ENCODE data around the gene CACNA2D3. TPM values are rescaled to one million over a fixed set of nuclear protein-coding genes. Genes with fewer than 3 reads are reported as not detected.

Gene CACNA2D3
- total RNA-seq, 1 donor from 2014 or later: 0.70 TPM

- Histone ChIP-seq H3K4me2 (ENCODE audit: low read length) (no peak overlapping the region), H3K9ac (ENCODE audit: low read length) (no peak overlapping the region), H4K20me1 (ENCODE audit: insufficient read depth, low read length) (no peaks in the 10 kb centered on the region), H2AFZ (ENCODE audit: low read depth, low read length) (no peak overlapping the region), H3K4me1 (ENCODE audit: insufficient read depth, low read length) (no peaks in the 10 kb centered on the region), H3K9me3 (ENCODE audit: insufficient read depth, low read depth, low read length) (no peaks in the 10 kb centered on the region), H3K79me2 (ENCODE audit: insufficient read depth, low read length) (no peaks in the 10 kb centered on the region), H3K27me3 (ENCODE audit: insufficient read depth, low read length) (no peaks in the 10 kb centered on the region), H3K4me3 (ENCODE audit: insufficient read depth, low read depth, low read length) (no peak overlapping the region), H3K27ac (ENCODE audit: low read depth, low read length) (no peak overlapping the region), H3K36me3 (ENCODE audit: insufficient read depth, low read length) (no peaks in the 10 kb centered on the region)
- Mint-ChIP-seq H3K4me1 (ENCODE audit: low read depth, unreplicated experiment) (no peaks in the 10 kb centered on the region), H3K27ac (ENCODE audit: unreplicated experiment) (no peak overlapping the region), H3K9me3 (ENCODE audit: unreplicated experiment) (no peaks in the 10 kb centered on the region), H3K4me3 (ENCODE audit: unreplicated experiment) (no peak overlapping the region), H3K36me3 (ENCODE audit: low read depth, unreplicated experiment) (no peaks in the 10 kb centered on the region), H3K27me3 (ENCODE audit: low read depth, unreplicated experiment) (peaks cover 6% of the 10 kb centered on the region)
- FAIRE-seq (no peak), DNase-seq (ENCODE audit: low read depth) (no peak)
- no peak for TF ChIP-seq CTCF (IDR thresholded peaks at IDR 0.05; ENCODE audit: insufficient read depth, low read depth, low read length)
- TF ChIP-seq EZH2 (IDR thresholded peaks at IDR 0.05; ENCODE audit: insufficient read depth, low read length): no peak
Observed at GRCh38 chr3:54591157-54591556, 468.8 kb downstream of the CACNA2D3 start.

DNA sequence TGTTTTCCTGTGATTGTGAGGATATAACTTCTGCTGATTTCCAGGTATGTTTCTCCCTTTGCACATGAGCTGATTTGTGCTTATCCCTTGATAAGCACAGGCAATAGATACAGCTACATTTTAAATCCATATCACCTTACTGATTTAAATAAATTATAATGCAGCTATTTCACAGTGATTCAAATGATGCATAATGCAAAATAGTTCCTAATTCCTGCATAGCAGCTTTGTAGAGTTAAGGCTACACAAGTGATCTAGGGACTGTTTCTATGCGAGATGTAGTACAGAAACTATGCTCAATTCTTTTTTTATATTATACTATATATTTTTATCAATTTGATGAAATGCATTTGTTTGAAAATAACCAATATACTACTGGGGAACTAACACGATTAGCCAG is 471.3 kb downstream of the CACNA2D3 start:
- no peak overlapping the region for H3K9ac ChIP-seq (ENCODE audit: low read length)
- Mint-ChIP-seq H3K27me3 (ENCODE audit: low read depth, unreplicated experiment) (peaks cover 12% of the 10 kb centered on the region), H3K4me1 (ENCODE audit: low read depth, unreplicated experiment) (no peaks in the 10 kb centered on the region), H3K4me3 (ENCODE audit: unreplicated experiment) (no peak overlapping the region), H3K9me3 (ENCODE audit: unreplicated experiment) (no peaks in the 10 kb centered on the region), H3K36me3 (ENCODE audit: low read depth, unreplicated experiment) (no peaks in the 10 kb centered on the region), H3K27ac (ENCODE audit: unreplicated experiment) (no peak overlapping the region)
- no peaks in the 10 kb centered on the region for H3K27me3 ChIP-seq (ENCODE audit: insufficient read depth, low read length)
- no peak overlapping the region for H3K4me3 ChIP-seq (ENCODE audit: insufficient read depth, low read depth, low read length)
- H4K20me1 ChIP-seq (ENCODE audit: insufficient read depth, low read length): no peaks in the 10 kb centered on the region
- no peaks in the 10 kb centered on the region for H3K4me1 ChIP-seq (ENCODE audit: insufficient read depth, low read length)
- H3K9me3 ChIP-seq (ENCODE audit: insufficient read depth, low read depth, low read length): no peaks in the 10 kb centered on the region
- no peak for DNase-seq (ENCODE audit: low read depth)
- TF ChIP-seq CTCF (IDR thresholded peaks at IDR 0.05; ENCODE audit: insufficient read depth, low read depth, low read length) (no peak), EZH2 (IDR thresholded peaks at IDR 0.05; ENCODE audit: insufficient read depth, low read length) (no peak)
- H2AFZ ChIP-seq (ENCODE audit: low read depth, low read length): no peak overlapping the region
- FAIRE-seq: no peak
- H3K36me3 ChIP-seq (ENCODE audit: insufficient read depth, low read length): no peaks in the 10 kb centered on the region
- H3K27ac ChIP-seq (ENCODE audit: low read depth, low read length): no peak overlapping the region
- H3K4me2 ChIP-seq (ENCODE audit: low read length): no peak overlapping the region
- H3K79me2 ChIP-seq (ENCODE audit: insufficient read depth, low read length): no peaks in the 10 kb centered on the region

DNA sequence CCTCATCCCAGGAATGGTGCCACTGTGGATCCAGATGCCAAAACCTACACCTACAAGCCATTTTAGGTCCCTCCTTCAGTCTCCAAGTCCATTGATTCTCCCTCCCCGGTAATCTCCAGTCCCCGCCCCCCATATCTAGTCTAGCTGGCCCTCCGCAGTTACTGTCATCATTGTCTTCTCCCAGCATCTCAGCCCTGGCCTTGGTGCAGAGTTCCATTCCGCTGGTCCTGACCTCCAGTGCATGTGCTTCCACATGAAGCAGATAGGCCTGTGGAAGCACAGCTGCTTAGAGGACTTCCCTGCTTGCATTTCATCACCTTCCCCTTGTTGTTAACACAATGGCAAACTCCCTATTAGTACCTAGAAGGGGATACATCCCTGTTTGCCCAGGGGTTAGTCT is 473.7 kb downstream of the CACNA2D3 start:
- H3K4me3 ChIP-seq (ENCODE audit: insufficient read depth, low read depth, low read length): no peak overlapping the region
- no peak for DNase-seq (ENCODE audit: low read depth)
- TF ChIP-seq CTCF (IDR thresholded peaks at IDR 0.05; ENCODE audit: insufficient read depth, low read depth, low read length) (no peak), EZH2 (IDR thresholded peaks at IDR 0.05; ENCODE audit: insufficient read depth, low read length) (no peak)
- no peaks in the 10 kb centered on the region for H3K4me1 ChIP-seq (ENCODE audit: insufficient read depth, low read length)
- Mint-ChIP-seq H3K27me3 (ENCODE audit: low read depth, unreplicated experiment) (peaks cover 12% of the 10 kb centered on the region), H3K36me3 (ENCODE audit: low read depth, unreplicated experiment) (no peaks in the 10 kb centered on the region), H3K4me1 (ENCODE audit: low read depth, unreplicated experiment) (no peaks in the 10 kb centered on the region), H3K9me3 (ENCODE audit: unreplicated experiment) (no peaks in the 10 kb centered on the region), H3K27ac (ENCODE audit: unreplicated experiment) (no peak overlapping the region), H3K4me3 (ENCODE audit: unreplicated experiment) (no peak overlapping the region)
- H3K79me2 ChIP-seq (ENCODE audit: insufficient read depth, low read length): no peaks in the 10 kb centered on the region
- H3K9ac ChIP-seq (ENCODE audit: low read length): no peak overlapping the region
- H3K4me2 ChIP-seq (ENCODE audit: low read length): no peak overlapping the region
- no peaks in the 10 kb centered on the region for H3K36me3 ChIP-seq (ENCODE audit: insufficient read depth, low read length)
- H3K9me3 ChIP-seq (ENCODE audit: insufficient read depth, low read depth, low read length): no peaks in the 10 kb centered on the region
- H2AFZ ChIP-seq (ENCODE audit: low read depth, low read length): no peak overlapping the region
- H3K27ac ChIP-seq (ENCODE audit: low read depth, low read length): no peak overlapping the region
- no peaks in the 10 kb centered on the region for H4K20me1 ChIP-seq (ENCODE audit: insufficient read depth, low read length)
- no peak for FAIRE-seq
- H3K27me3 ChIP-seq (ENCODE audit: insufficient read depth, low read length): peaks cover 4% of the 10 kb centered on the region
